Measurements from ENCODE around the gene FOLR1. TPM values are rescaled to one million over a fixed set of nuclear protein-coding genes. Genes with fewer than 3 reads are reported as not detected.
"Not testable (repeated sequence)": the region's sequence is repeated elsewhere in the genome, so short reads cannot be mapped to it uniquely, and the experiment has no call there.

Gene FOLR1
- total RNA-seq, 4 donors from 2014 or later, result 0.46 to 7.0 (median 4.0) TPM

DNA sequence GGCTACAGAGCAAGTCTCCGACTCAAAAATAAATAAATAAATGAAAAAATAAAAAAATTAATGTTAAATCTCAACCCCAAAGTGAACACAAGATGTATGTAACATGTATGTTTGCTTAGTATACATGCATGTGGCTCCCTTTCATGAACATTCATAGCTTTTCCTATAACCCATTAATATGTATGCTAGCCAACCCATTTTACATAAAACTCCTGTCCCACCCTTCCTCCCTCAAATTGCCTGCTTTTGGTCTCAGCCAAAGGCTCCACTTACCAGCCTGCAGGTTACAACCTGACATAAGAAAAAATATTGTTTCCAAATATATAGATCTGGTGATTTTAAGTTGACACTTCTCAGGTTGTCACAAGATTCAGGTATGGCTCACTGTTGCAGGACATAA, 3.7 kb upstream of the FOLR1 start:
- intact Hi-C loops (cut with DNase I; ENCODE audit: low total_unique reads), result no loop called here
- no peak overlapping the region for H3K4me3 ChIP-seq (ENCODE audit: low read depth, poor library complexity, severe bottlenecking)
- peak in 1 of 2 donors; percentile 7 for DNase-seq (ENCODE audit: low spot score in 2 of 2)
- WGBS, 2 donors, result 81 to 85% methylated on average over 1 of the region's 1 CpG
- TF ChIP-seq POLR2A (IDR thresholded peaks at IDR 0.05), result no peak
- TF ChIP-seq, protein P1, sequence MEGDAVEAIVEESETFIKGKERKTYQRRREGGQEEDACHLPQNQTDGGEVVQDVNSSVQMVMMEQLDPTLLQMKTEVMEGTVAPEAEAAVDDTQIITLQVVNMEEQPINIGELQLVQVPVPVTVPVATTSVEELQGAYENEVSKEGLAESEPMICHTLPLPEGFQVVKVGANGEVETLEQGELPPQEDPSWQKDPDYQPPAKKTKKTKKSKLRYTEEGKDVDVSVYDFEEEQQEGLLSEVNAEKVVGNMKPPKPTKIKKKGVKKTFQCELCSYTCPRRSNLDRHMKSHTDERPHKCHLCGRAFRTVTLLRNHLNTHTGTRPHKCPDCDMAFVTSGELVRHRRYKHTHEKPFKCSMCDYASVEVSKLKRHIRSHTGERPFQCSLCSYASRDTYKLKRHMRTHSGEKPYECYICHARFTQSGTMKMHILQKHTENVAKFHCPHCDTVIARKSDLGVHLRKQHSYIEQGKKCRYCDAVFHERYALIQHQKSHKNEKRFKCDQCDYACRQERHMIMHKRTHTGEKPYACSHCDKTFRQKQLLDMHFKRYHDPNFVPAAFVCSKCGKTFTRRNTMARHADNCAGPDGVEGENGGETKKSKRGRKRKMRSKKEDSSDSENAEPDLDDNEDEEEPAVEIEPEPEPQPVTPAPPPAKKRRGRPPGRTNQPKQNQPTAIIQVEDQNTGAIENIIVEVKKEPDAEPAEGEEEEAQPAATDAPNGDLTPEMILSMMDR (IDR thresholded peaks at IDR 0.05), result no peak

DNA sequence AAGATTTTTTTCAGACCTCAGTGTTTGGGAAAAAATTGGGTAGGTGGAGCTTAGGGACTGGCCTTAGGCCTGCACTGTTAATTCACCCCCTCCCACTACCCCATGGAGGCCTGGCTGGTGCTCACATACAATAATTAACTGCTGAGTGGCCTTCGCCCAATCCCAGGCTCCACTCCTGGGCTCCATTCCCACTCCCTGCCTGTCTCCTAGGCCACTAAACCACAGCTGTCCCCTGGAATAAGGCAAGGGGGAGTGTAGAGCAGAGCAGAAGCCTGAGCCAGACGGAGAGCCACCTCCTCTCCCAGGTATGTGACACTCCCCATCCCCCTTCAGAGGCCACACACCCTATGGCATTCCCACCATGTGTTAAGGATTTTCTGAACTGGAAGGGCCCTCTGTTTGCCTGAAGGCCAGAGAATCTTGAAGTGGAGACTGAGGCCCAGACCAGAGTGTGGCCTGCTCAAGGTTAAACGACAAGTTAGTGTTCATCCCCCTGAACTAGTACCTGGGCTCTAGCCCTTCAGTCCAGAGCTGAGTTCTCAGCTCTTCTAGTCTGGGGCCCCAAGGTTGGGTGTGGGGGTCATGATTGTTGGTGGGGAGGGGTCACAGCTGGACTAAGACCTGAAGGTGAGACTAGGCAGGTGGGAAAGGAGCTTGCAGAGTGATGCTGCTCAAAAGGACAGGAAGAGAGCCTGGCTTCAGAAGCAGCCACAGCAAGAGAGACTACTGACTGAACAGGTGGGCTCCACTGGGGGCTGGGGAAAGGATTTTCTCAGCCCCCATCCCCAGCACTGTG, 2.3 kb upstream of the FOLR1 start:
- WGBS, 2 donors, result 52 to 53% methylated on average over 3 of the region's 3 CpGs
- TF ChIP-seq POLR2A (IDR thresholded peaks at IDR 0.05), result no peak
- TF ChIP-seq, protein P1 (IDR thresholded peaks at IDR 0.05), result no peak
- peak in 1 of 2 donors; percentile 66 for DNase-seq (ENCODE audit: low spot score in 2 of 2)
- intact Hi-C loops (cut with DNase I; ENCODE audit: low total_unique reads), result no loop called here
- H3K4me3 ChIP-seq (ENCODE audit: low read depth, poor library complexity, severe bottlenecking), result no peak overlapping the region

DNA sequence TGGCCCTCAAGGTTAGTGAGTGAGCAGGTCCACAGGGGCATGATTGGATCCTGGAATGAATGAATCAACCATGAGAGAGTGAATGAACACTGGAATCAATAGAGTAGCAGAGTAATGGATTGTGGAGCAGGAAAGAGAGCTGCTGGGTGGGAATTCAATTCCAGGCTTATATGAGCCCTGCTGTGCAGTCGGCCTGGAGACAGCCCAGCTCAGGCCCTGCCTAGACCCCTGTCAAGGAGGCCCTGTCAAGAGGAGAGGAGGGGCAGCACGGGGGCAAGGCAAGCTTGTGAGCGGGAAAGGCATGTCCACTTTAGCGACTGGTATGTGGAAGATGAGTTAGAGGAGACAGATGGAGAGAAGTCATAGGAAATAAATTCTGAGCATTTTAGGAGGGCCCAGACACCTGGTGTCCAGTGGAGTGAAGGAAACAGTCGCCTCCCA, 1.3 kb upstream of the FOLR1 start:
- 87 to 88% methylated on average over 5 of the region's 5 CpGs for WGBS, 2 donors
- H3K4me3 ChIP-seq (ENCODE audit: low read depth, poor library complexity, severe bottlenecking), result no peak overlapping the region
- peak in 1 of 2 donors; percentile 56 for DNase-seq (ENCODE audit: low spot score in 2 of 2)
- intact Hi-C loops (cut with DNase I; ENCODE audit: low total_unique reads), result no loop called here
- TF ChIP-seq POLR2A (IDR thresholded peaks at IDR 0.05), result no peak
- TF ChIP-seq, protein P1 (IDR thresholded peaks at IDR 0.05), result no peak

DNA sequence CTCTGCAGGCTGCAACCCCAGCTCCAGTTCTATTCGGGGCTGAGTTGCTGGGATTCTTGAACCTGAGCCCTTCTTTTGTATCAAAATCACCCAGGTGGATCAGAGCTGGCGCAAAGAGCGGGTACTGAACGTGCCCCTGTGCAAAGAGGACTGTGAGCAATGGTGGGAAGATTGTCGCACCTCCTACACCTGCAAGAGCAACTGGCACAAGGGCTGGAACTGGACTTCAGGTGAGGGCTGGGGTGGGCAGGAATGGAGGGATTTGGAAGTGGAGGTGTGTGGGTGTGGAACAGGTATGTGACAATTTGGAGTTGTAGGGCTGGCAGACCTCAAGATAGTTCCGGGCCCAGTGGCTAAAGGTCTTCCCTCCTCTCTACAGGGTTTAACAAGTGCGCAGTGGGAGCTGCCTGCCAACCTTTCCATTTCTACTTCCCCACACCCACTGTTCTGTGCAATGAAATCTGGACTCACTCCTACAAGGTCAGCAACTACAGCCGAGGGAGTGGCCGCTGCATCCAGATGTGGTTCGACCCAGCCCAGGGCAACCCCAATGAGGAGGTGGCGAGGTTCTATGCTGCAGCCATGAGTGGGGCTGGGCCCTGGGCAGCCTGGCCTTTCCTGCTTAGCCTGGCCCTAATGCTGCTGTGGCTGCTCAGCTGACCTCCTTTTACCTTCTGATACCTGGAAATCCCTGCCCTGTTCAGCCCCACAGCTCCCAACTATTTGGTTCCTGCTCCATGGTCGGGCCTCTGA, 3.8 kb downstream of the FOLR1 start:
- intact Hi-C loops (cut with DNase I; ENCODE audit: low total_unique reads), result no loop called here
- 81 to 82% methylated on average over 12 of the region's 12 CpGs for WGBS, 2 donors
- DNase-seq (ENCODE audit: low spot score in 2 of 2), result no peak
- TF ChIP-seq POLR2A (IDR thresholded peaks at IDR 0.05), result no peak
- TF ChIP-seq, protein P1 (IDR thresholded peaks at IDR 0.05), result no peak
- no peak overlapping the region for H3K4me3 ChIP-seq (ENCODE audit: low read depth, poor library complexity, severe bottlenecking)

DNA sequence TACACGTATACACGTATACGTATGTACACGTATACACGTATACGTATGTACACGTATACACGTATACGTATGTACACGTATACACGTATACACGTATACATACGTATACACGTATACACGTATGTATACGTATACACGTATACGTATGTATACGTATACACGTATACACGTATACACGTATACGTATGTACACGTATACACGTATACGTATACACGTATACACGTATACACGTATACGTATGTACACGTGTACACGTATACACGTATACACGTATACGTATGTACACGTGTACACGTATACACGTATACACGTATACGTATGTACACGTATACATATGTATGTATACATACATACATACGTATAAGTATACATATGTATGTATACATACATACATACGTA, 9.5 kb downstream of the FOLR1 start:
- H3K4me3 ChIP-seq (ENCODE audit: low read depth, poor library complexity, severe bottlenecking); DNase-seq (ENCODE audit: low spot score in 2 of 2); intact Hi-C loops (cut with DNase I; ENCODE audit: low total_unique reads): not testable (repeated sequence)
- 83 to 94% methylated on average over 16 to 43 of the region's 43 CpGs for WGBS, 2 donors

DNA sequence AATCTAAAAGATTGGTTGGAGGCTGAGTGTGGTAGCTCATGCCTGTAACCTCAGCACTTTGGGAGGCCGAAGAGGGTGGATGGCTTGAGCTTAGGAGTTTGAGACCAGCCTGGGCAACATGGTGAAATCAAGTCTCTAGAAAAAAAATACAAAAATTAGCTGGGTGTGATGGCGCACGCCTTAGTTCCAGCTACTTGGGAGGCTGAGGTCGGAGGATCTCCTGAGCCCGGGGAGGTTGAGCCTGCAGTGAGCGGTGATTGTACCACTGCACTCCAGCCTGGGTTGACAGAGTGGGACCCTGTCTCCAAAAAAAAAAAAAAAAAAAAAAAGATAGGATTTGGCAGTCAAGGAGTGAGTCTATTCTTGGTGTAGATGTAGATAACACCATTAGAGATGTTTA, 10.6 kb downstream of the FOLR1 start:
- intact Hi-C loops (cut with DNase I; ENCODE audit: low total_unique reads), result no loop called here
- peak in 1 of 2 donors; percentile 36 for DNase-seq (ENCODE audit: low spot score in 2 of 2)
- WGBS, 2 donors, result 99 to 100% methylated on average over 6 of the region's 6 CpGs
- TF ChIP-seq, protein P1 (IDR thresholded peaks at IDR 0.05), result no peak
- no peak for TF ChIP-seq POLR2A (IDR thresholded peaks at IDR 0.05)
- H3K4me3 ChIP-seq (ENCODE audit: low read depth, poor library complexity, severe bottlenecking), result no peak overlapping the region

Measured in lower leg skin (tissue), 4 donors.